Adrenal gland (tissue), 12 donors: ENCODE results near the gene HRAS. TPM values are rescaled to one million over a fixed set of nuclear protein-coding genes. Genes with fewer than 3 reads are reported as not detected.
"Not testable (repeated sequence)": the region's sequence is repeated elsewhere in the genome, so short reads cannot be mapped to it uniquely, and the experiment has no call there.

Source experiments
- DNase-seq, 7 donors: peaks; one replicate each; pipeline ENCODE4 v3.0.0-alpha.2; 2019 to 2020
- H3K27ac ChIP-seq, 5 donors: fragments of 200-600 bp; sonication (generic) in 4 of 5; 1 replicate in 3 of 5; 2 replicates in 2 of 5; pipeline versions ENCODE4 v1.5.1 to v1.8.0; 2016 to 2020; ENCODE audit warnings: mild to moderate bottlenecking in 1 of 5
- H3K27me3 ChIP-seq: fragments of 200-600 bp; 2 replicates; pipeline ENCODE4 v1.8.0; 2021
- H3K36me3 ChIP-seq, 2 donors: fragments of 200-600 bp; replicated peaks in 1 of 2; 1 replicate in 1 of 2; 2 replicates in 1 of 2; pipeline versions ENCODE4 v1.5.1 to v1.8.0; 2018 to 2022
- H3K4me1 ChIP-seq, 2 donors: fragments of 200-600 bp; replicated peaks in 1 of 2; 1 replicate in 1 of 2; 2 replicates in 1 of 2; pipeline versions ENCODE4 v1.5.1 to v1.8.0; 2018 to 2021
- H3K4me3 ChIP-seq, 4 donors: fragments of 200-600 bp; sonication (generic) in 3 of 4; one replicate each; pipeline ENCODE4 v1.5.1; 2016 to 2018
- H3K9me3 ChIP-seq, 3 donors: fragments of 200-600 bp; sonication (generic) in 1 of 3; replicated peaks in 1 of 3; 1 replicate in 2 of 3; 2 replicates in 1 of 3; pipeline versions ENCODE4 v1.5.1 to v1.8.0; 2016 to 2021
- CTCF ChIP-seq, 6 experiments: fragments of 450-650 bp in 4 of 6; fragments of 200-600 bp in 2 of 6; sonication (generic) in 1 of 6; IDR thresholded peaks; 1 replicate in 5 of 6; 2 replicates in 1 of 6; pipeline versions ENCODE4 v1.5.1 to v1.8.0; 2016 to 2021; ENCODE audit warnings: antibody characterized with exemption in 6 of 6, mild to moderate bottlenecking in 2 of 6, moderate library complexity in 1 of 6
- POLR2A ChIP-seq, 2 donors: fragments of 450-650 bp; IDR thresholded peaks; one replicate each; pipeline ENCODE4 v1.6.1; 2017; ENCODE audit warnings: antibody characterized with exemption in 2 of 2, mild to moderate bottlenecking in 2 of 2, moderate library complexity in 1 of 2
- WGBS, 4 donors: extraction: QIAGEN DNeasy Blood & Tissue Kit in 2 of 4; methylation state at CpG; one replicate each; pipeline versions ENCODE4 v1.1.5 to v1.1.7; 2013 to 2017; 5-methylcytosine and 5-hydroxymethylcytosine counted together
- intact Hi-C, 2 donors: fragments of 100-400 bp; cut with DNase I; formaldehyde crosslinking; loops; one replicate each; pipeline versions ENCODE4 v1.14.1 to v1.15.0; 2022 to 2023
- polyA plus RNA-seq, 3 donors: library from polyadenylated mRNA; stranded (reverse); fragments of 200-250 nt in 2 of 3; fragments of 350-450 nt in 1 of 3; fragmentation: Illumina TruSeq in 1 of 3; extraction: RNeasy Lipid Tissue Mini Kit (QIAGEN cat#74804) in 1 of 3; gene quantifications; one replicate each; pipeline ENCODE4 v1.2.3, GENCODE V29; 2013 to 2014
- total RNA-seq, 9 donors: library from RNA; depleted of rRNA in 4 of 9; stranded (reverse); fragments of >200 nt in 4 of 9; fragments of 120-200 nt in 1 of 9; fragmentation: NEBNext Ultra II Directional in 1 of 9; extraction: Animal tissue kit (Norgen Biotek cat#: 25700) in 1 of 9; gene quantifications; one replicate each; pipeline versions ENCODE4 v1.1.0 to v1.2.4, GENCODE V29; 2013 to 2023
- donor health status: healthy with polysubstance abuse.
- donor health status: Bipolar disorder and iron deficiency.
- donor health status: DM: yes; HTN: yes; CAD: no.
- donor health status: DM: no; HTN: no; CAD: no.
- donor health status: DM: no; HTN: no; CAD: no.
- donor health status: DM: yes; HTN: yes; CAD: no.

The HRAS gene
- total and polyA plus RNA-seq, 12 donors: 10.8 to 190 (median 39.0) TPM

GRCh38 chr11:574632-575312 lies 39.4 kb upstream of the HRAS start:
- Histone ChIP-seq H3K27me3 (no peaks in the 10 kb centered on the region), H3K27ac (no peak overlapping the region), H3K36me3 (no peaks in the 10 kb centered on the region), H3K9me3 (no peaks in the 10 kb centered on the region), H3K4me3 (peak overlapping the region in 2 of 4 donors; percentile 40 to 97), H3K4me1 (peaks cover 29 to 34% of the 10 kb centered on the region in 2 donors)
- DNase-seq: no peak
- TF ChIP-seq CTCF (IDR thresholded peaks at IDR 0.05): no peak
- no peak for TF ChIP-seq POLR2A (IDR thresholded peaks at IDR 0.05)
- intact Hi-C loops: no loop called here
- WGBS, 4 donors: 38 to 51% (median 41%) methylated on average over 25 of the region's 25 CpGs

DNA sequence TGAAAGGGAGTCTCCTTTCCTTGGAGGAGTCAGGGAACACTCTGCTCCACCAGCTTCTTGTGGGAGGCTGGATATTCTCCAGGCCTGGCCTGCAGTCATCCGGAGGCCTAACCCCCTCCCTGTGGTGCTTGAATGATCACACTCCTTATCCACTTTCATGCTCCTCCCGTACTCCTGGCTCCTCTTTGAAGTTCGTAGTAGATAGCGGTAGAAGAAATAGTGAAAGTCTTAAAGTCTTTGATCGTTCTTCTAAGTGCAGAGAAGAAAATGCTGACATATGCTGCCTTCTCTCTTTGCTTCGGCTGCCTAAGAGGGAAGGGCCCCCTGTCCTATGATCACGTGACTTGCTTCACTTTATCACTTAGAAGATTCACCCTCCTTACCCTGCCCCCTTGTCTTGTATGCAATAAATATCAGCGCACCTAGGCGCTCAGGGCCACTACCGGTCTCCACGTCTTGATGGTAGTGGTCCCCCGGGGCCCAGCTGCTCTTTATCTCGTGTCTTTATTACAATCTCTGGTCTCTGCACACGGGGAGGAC lies 38.7 kb upstream of the HRAS start:
- H3K9me3 ChIP-seq, H3K27me3 ChIP-seq, H3K36me3 ChIP-seq, H3K4me3 ChIP-seq, intact Hi-C loops, DNase-seq: not testable (repeated sequence)
- WGBS, 4 donors: 69 to 80% (median 72%) methylated on average over 13 to 14 of the region's 14 CpGs
- H3K27ac ChIP-seq: peak overlapping the region in 1 of 5 donors; percentile 10
- peaks cover 26 to 31% of the 10 kb centered on the region in 2 donors for H3K4me1 ChIP-seq

DNA sequence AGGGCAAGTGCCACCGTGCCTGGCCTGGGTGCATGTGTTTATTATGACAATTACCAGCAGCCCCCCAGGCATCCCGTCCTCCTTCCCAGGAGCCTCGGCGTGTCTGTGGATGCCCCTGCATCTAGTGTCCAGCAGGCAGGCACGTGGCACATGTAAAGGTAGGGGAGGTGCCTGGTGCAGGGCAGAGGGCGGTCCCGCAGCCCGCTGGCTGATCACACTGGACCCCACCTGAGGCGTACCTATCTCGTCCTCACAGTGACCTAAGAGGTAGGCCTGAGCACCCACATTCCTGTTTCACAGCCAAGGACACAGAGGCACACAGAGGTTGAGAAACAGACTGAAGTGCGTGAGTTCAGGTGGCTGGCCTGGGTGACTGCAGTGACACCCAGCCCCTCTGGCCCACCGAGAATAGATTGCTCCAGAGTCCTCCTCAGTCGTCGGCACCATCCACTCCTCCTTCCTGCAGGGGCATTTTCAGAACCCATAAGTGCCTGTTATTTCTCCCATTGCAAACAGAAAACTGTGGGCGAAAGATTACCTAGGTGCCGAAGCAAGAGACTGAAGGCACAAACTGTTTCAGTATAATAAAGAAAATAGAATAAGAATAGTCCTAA lies 37.9 kb upstream of the HRAS start:
- no peak for DNase-seq
- Histone ChIP-seq H3K36me3 (no peaks in the 10 kb centered on the region), H3K9me3 (no peaks in the 10 kb centered on the region), H3K4me3 (no peak overlapping the region), H3K27ac (no peak overlapping the region), H3K4me1 (peaks cover 21 to 24% of the 10 kb centered on the region in 2 donors), H3K27me3 (no peaks in the 10 kb centered on the region)
- intact Hi-C loops: no loop called here
- WGBS, 4 donors: 86 to 94% (median 92%) methylated on average over 7 to 16 of the region's 16 CpGs
- no peak for TF ChIP-seq CTCF (IDR thresholded peaks at IDR 0.05)
- no peak for TF ChIP-seq POLR2A (IDR thresholded peaks at IDR 0.05)

DNA sequence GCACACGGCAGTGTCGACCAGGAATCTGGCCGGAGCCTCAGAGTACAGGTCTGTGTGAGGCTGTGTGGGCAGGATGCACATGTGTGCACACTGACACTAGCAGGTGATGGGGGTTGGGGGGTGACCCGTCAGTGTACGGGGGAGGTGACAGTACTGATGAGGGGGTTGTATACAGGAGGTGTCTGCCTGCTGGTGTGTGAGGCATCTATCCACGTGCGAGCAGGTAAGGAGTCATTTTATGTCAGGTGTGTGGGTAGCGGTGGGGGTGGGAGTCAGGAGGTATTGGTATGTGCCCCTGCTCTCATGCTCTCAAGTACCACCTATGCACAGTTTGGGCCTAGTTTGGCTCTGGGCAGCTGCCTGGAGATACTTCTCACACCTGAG lies 36.4 kb upstream of the HRAS start:
- Histone ChIP-seq H3K4me1 (peaks cover 7 to 19% of the 10 kb centered on the region in 2 donors), H3K4me3 (no peak overlapping the region), H3K36me3 (no peaks in the 10 kb centered on the region), H3K9me3 (no peaks in the 10 kb centered on the region), H3K27ac (no peak overlapping the region), H3K27me3 (no peaks in the 10 kb centered on the region)
- TF ChIP-seq POLR2A (IDR thresholded peaks at IDR 0.05) (no peak), CTCF (IDR thresholded peaks at IDR 0.05) (no peak)
- 70 to 93% (median 74%) methylated on average over 5 to 8 of the region's 8 CpGs for WGBS, 4 donors
- intact Hi-C loops: no loop called here
- DNase-seq: no peak
